GM12892 (cell line): ENCODE measurements around the gene FAM50B.

Experiments
- POLR2A ChIP-seq: IDR thresholded peaks from 2 replicates; pipeline ENCODE4 v1.6.1; 2011; ENCODE audit warnings: low read depth, low read length, control low read depth
- POLR2AphosphoS5 ChIP-seq: IDR thresholded peaks from 2 replicates; pipeline ENCODE4 v1.6.1; 2011; ENCODE audit warnings: low read depth, low read length, control low read depth
- TAF1 ChIP-seq: IDR thresholded peaks from 2 replicates; pipeline ENCODE4 v1.6.1; 2011; ENCODE audit warnings: low read depth, mild to moderate bottlenecking, control low read depth, low read length, borderline replicate concordance

DNA sequence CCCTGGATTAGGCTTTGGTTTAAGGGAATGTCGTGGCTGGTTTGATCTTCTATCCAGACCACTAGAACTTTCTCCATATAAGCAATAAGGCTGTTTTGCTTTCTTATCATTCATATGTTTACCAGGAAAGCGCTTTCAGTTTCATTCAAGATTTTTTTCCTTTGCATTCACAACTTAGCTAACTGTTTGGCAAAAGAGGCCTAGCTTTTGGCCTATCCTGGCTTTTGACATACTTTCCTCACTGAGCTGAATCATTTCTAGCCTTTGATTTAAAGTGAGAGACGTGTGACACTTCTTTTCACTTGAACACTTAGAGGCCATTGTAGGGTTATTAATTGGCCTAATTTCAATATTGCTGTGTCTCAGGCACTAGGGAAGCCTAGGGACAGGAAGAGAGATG, 1.7 kb upstream of the FAM50B start:
- no peak for TF ChIP-seq POLR2AphosphoS5
- no peak for TF ChIP-seq POLR2A
- no peak for TF ChIP-seq TAF1
